Vagina (tissue), 2 donors: ENCODE data around the gene ALLC.

Experiments
- POLR2A ChIP-seq, 2 donors: fragments of 450-650 bp; IDR thresholded peaks; one replicate each; pipeline ENCODE4 v1.6.1; 2017; ENCODE audit warnings: antibody characterized with exemption in 2 of 2, mild to moderate bottlenecking in 2 of 2, moderate library complexity in 2 of 2
- POLR2AphosphoS5 ChIP-seq, 2 donors: sonication (generic); formaldehyde crosslinking; IDR thresholded peaks; one replicate each; pipeline ENCODE4 v1.9.0; 2017; ENCODE audit warnings: antibody characterized with exemption in 2 of 2, mild to moderate bottlenecking in 2 of 2, low read depth in 1 of 2; ENCODE audit not compliant: insufficient read depth in 1 of 2
- TF ChIP-seq, protein P1 (sequence below), 3 experiments: fragments of 450-650 bp in 2 of 3; fragments of 200-600 bp in 1 of 3; sonication (generic) in 1 of 3; IDR thresholded peaks; one replicate each; pipeline ENCODE4 v1.5.1; 2017 to 2019; ENCODE audit warnings: antibody characterized with exemption in 3 of 3, mild to moderate bottlenecking in 2 of 3, moderate library complexity in 2 of 3

DNA sequence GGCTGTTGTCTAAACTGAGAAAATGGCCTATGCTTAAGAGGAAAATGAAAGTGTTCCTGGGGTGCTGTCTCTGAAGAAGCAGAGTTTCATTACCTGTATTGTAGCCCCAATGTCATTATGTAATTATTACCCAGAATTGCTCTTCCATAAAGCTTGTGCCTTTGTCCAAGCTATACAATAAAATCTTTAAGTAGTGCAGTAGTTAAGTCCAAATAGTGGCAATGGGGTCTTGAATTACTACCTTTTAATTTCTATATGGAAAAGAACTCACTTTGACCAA is 13.8 kb upstream of the ALLC start:
- TF ChIP-seq, protein P1, sequence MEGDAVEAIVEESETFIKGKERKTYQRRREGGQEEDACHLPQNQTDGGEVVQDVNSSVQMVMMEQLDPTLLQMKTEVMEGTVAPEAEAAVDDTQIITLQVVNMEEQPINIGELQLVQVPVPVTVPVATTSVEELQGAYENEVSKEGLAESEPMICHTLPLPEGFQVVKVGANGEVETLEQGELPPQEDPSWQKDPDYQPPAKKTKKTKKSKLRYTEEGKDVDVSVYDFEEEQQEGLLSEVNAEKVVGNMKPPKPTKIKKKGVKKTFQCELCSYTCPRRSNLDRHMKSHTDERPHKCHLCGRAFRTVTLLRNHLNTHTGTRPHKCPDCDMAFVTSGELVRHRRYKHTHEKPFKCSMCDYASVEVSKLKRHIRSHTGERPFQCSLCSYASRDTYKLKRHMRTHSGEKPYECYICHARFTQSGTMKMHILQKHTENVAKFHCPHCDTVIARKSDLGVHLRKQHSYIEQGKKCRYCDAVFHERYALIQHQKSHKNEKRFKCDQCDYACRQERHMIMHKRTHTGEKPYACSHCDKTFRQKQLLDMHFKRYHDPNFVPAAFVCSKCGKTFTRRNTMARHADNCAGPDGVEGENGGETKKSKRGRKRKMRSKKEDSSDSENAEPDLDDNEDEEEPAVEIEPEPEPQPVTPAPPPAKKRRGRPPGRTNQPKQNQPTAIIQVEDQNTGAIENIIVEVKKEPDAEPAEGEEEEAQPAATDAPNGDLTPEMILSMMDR (IDR thresholded peaks at IDR 0.05): no peak
- no peak for TF ChIP-seq POLR2AphosphoS5 (IDR thresholded peaks at IDR 0.05; ENCODE audit: insufficient read depth in 1 of 2, low read depth in 1 of 2)
- TF ChIP-seq POLR2A (IDR thresholded peaks at IDR 0.05): no peak
